Heart left ventricle (tissue), 13 donors: Measurements from ENCODE around the gene KCNC3.
A peak's percentile ranks its signal among the peaks of the same experiment; 100 is the strongest.

Experiments used
- POLR2A ChIP-seq, 2 donors: fragments of 450-650 bp; IDR thresholded peaks; one replicate each; pipeline ENCODE4 v1.6.1; 2017; ENCODE audit warnings: antibody characterized with exemption in 2 of 2, mild to moderate bottlenecking in 2 of 2, moderate library complexity in 2 of 2
- TF ChIP-seq, protein P1 (sequence below), 12 donors: fragments of 200-600 bp; sonication (generic) in 4 of 12; IDR thresholded peaks; one replicate each; pipeline versions ENCODE4 v1.5.0 to v1.8.0; 2018 to 2022; ENCODE audit warnings: antibody characterized with exemption in 12 of 12, mild to moderate bottlenecking in 5 of 12
- donor health status: ischemic (EF 13 %, LVEDD 7.1; RV severe dilation, severe dysfunction).
- donor health status: DM: no; HTN: yes; CAD: no.
- donor health status: DM: no; HTN: no; CAD: no.
- donor health status: ischemic (EF 25% LVEDD 6.9; RV normal size, moderate dysfunction).
- donor health status: ischemic (EF 25% LVEDD 5.7; RV mildly dilated, moderate dysfunction).
- donor health status: ischemic (EF 35%, LVEDD 5.7; RV mildly dilated, moderate dysfunction).
- donor health status: nonischemic (EF 11% LVEDD 7.7; RV severe dilation, severe dysfunction).
- donor health status: DM: yes; HTN: yes; CAD: no.
- donor health status: PGD.
- donor health status: ischemic (EF 29% LVEDD 5.4; RV normal size, mild dysfunction).
- donor health status: nonischemic (EF 23%, LVEDD 6.1; RV moderate dilation, normal function).

DNA sequence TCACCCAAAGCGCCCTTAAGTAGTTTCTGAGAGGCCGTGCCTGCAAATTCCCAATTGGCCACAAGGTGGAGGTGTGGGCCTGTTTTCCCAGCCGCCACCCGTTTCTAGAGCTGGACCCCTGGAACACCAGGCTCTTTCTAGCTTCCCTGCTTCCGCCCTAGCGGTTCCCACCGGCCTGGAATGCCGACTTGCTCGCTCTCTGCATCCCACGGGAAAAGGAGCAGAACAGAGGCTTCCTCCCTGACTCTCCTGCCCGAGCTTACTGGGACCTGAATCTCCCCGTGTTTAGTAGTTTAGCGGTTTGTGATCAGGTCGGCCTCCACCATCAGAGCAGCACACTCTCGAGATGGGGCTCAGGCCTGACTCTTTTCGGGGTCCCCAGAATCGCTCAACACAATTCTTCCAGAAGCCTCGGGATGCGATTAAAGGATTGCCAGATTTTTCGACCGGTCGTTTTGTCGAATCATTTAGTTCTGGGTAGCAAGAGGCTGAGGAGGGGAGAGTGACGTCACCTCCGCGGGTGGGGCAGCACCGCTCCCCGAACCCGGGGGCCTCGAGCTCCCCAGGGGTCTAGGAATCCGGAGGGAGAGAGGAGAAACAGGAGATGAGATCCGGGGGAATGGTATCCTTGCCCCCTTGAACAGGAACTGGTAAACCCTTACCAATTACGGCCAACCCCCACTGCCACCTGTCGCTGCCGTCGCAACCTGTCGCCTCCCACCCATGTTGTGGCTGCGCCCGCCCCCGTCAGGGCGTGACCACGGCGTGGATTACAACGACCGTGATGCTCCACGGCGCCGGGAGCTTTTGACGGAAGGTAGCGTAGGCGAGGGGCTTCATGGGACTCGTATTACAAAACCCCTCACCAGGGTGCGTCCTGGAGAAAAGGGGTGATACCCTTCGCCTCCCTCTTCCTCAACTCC is 28.3 kb upstream of the KCNC3 start:
- TF ChIP-seq, protein P1, sequence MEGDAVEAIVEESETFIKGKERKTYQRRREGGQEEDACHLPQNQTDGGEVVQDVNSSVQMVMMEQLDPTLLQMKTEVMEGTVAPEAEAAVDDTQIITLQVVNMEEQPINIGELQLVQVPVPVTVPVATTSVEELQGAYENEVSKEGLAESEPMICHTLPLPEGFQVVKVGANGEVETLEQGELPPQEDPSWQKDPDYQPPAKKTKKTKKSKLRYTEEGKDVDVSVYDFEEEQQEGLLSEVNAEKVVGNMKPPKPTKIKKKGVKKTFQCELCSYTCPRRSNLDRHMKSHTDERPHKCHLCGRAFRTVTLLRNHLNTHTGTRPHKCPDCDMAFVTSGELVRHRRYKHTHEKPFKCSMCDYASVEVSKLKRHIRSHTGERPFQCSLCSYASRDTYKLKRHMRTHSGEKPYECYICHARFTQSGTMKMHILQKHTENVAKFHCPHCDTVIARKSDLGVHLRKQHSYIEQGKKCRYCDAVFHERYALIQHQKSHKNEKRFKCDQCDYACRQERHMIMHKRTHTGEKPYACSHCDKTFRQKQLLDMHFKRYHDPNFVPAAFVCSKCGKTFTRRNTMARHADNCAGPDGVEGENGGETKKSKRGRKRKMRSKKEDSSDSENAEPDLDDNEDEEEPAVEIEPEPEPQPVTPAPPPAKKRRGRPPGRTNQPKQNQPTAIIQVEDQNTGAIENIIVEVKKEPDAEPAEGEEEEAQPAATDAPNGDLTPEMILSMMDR (IDR thresholded peaks at IDR 0.05): peak; percentile 82 to 94 (median 88)
- TF ChIP-seq POLR2A (IDR thresholded peaks at IDR 0.05): no peak
